ENCODE measurements around the gene LAIR1.
A peak's percentile ranks its signal among the peaks of the same experiment; 100 is the strongest.
"Not testable (repeated sequence)": the region's sequence is repeated elsewhere in the genome, so short reads cannot be mapped to it uniquely, and the experiment has no call there.

Gene LAIR1

DNA sequence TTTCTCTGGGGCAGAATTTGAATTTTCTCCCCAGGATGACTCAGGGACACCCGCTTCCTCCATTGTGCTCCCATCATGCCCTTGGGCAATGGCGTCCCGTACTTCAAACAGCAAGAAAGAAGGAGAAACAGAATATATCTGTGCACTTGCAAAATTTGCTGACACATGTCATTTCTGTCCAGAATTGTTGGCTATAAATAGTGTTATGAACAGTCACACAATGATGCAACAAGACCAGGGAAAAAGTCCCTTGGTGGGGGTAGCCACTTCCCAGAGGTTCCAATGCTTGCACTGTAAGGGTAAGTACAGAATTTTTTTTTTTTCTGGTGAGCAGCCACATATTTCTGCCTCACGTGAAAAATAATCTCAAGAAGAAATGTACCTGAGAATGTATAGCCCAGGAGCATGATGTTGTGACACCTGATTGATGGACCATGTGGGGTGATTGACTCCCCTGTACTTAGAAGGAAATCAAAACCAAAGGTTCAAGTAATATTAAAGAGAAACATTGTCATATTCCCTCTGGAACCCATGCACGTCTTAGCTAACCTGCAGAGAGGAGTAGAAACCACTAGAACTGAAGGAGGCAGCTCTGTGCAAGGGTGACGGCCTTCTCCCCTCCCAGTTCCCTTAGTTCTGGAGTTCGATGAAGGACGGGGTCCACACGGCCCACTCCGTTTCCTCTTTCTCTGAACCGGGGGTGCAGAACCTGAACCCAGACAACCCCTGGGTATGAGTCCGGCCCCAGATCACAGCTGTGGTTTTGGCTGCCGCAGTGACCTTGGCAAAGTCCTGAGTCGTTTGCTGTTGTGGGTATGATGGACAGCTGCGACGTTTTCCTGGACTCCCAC, 9.3 kb upstream of the LAIR1 start:
- Histone ChIP-seq H3K4me3 (ENCODE audit: low read length) (no peak overlapping the region), H3F3A (ENCODE audit: insufficient read depth, low read length) (peaks cover 44% of the 10 kb centered on the region), H3K27ac (ENCODE audit: low read length) (peak overlapping the region; percentile 51; the same call in 1 of the 2 replicates), H4K20me1 (ENCODE audit: insufficient read depth, low read length) (no peaks in the 10 kb centered on the region), H3K4me2 (ENCODE audit: low read depth, low read length) (no peak overlapping the region; the same call in 1 of the 2 replicates), H3K4me1 (ENCODE audit: low read length) (peaks cover 21% of the 10 kb centered on the region), H3K9ac (ENCODE audit: low read length) (no peak overlapping the region), H3K36me3 (replicated peaks; ENCODE audit: insufficient read depth, low read length) (no peaks in the 10 kb centered on the region), H3K9me3 (replicated peaks; ENCODE audit: insufficient read depth, low read length) (no peaks in the 10 kb centered on the region), H3K9me2 (replicated peaks; ENCODE audit: insufficient read depth, low read length) (no peaks in the 10 kb centered on the region), H3K27me3 (replicated peaks; ENCODE audit: insufficient read depth, low read length) (peaks cover 5% of the 10 kb centered on the region; the same call in 1 of the 2 replicates), H2AFZ (ENCODE audit: low read length) (no peak overlapping the region), H3K79me2 (ENCODE audit: low read length) (peaks cover 7% of the 10 kb centered on the region)
- peak; percentile 66 for DNase-seq
- TF ChIP-seq EZH2 (optimal IDR thresholded peaks at IDR 0.05; ENCODE audit: low read depth, low read length) (no peak), EZH2phosphoT487 (IDR thresholded peaks at IDR 0.05; ENCODE audit: low read length) (no peak)
- TF ChIP-seq, protein P1, sequence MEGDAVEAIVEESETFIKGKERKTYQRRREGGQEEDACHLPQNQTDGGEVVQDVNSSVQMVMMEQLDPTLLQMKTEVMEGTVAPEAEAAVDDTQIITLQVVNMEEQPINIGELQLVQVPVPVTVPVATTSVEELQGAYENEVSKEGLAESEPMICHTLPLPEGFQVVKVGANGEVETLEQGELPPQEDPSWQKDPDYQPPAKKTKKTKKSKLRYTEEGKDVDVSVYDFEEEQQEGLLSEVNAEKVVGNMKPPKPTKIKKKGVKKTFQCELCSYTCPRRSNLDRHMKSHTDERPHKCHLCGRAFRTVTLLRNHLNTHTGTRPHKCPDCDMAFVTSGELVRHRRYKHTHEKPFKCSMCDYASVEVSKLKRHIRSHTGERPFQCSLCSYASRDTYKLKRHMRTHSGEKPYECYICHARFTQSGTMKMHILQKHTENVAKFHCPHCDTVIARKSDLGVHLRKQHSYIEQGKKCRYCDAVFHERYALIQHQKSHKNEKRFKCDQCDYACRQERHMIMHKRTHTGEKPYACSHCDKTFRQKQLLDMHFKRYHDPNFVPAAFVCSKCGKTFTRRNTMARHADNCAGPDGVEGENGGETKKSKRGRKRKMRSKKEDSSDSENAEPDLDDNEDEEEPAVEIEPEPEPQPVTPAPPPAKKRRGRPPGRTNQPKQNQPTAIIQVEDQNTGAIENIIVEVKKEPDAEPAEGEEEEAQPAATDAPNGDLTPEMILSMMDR (IDR thresholded peaks at IDR 0.05; ENCODE audit: low read length), result no peak

DNA sequence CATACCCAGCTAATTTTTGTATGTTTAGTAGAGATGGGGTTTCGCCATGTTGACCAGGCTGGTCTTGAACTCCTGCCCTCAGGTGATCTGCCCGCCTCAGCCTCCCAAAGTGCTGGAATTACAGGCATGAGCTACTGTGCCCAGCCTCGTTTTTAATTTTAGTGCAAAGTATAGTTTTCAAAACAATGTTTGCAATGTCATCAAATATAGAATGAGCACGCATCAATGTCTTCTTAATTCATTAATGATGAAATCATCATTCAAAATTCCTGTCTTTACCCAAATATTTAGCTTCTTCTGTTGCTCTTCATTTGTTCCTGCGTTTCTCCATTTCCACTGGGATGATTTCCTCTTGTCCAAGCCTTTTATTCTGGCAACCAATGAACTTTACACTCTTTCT, 6.7 kb upstream of the LAIR1 start:
- H3K9me3 ChIP-seq (replicated peaks; ENCODE audit: insufficient read depth, low read length); H3K4me2 ChIP-seq (ENCODE audit: low read depth, low read length): not testable (repeated sequence)

GRCh38 chr19:54370434-54370796, 5.7 kb upstream of the LAIR1 start:
- H3K36me3 ChIP-seq (replicated peaks; ENCODE audit: insufficient read depth, low read length); H3K4me2 ChIP-seq (ENCODE audit: low read depth, low read length); H2AFZ ChIP-seq (ENCODE audit: low read length); H3K9me2 ChIP-seq (replicated peaks; ENCODE audit: insufficient read depth, low read length); H3K9me3 ChIP-seq (replicated peaks; ENCODE audit: insufficient read depth, low read length); H4K20me1 ChIP-seq (ENCODE audit: insufficient read depth, low read length): not testable (repeated sequence)
- Histone ChIP-seq H3K4me1 (ENCODE audit: low read length) (peaks cover 16% of the 10 kb centered on the region), H3K27me3 (replicated peaks; ENCODE audit: insufficient read depth, low read length) (peaks cover 10% of the 10 kb centered on the region; the same call in 1 of the 2 replicates), H3K79me2 (ENCODE audit: low read length) (peaks cover 36% of the 10 kb centered on the region), H3K27ac (ENCODE audit: low read length) (peak overlapping the region; percentile 46), H3K9ac (ENCODE audit: low read length) (peak overlapping the region; percentile 41; the same call in 1 of the 2 replicates), H3F3A (ENCODE audit: insufficient read depth, low read length) (peaks cover 28% of the 10 kb centered on the region; the same call in 1 of the 2 replicates), H3K4me3 (ENCODE audit: low read length) (peak overlapping the region; percentile 41; the same call in 1 of the 2 replicates)
- peak; percentile 79 for DNase-seq

More for the DNA sequence above, 6.7 kb upstream of the LAIR1 start:
- Histone ChIP-seq H3K27me3 (replicated peaks; ENCODE audit: insufficient read depth, low read length) (peaks cover 10% of the 10 kb centered on the region; the same call in 1 of the 2 replicates), H3F3A (ENCODE audit: insufficient read depth, low read length) (peaks cover 28% of the 10 kb centered on the region; the same call in 1 of the 2 replicates), H3K4me1 (ENCODE audit: low read length) (peaks cover 16% of the 10 kb centered on the region), H3K27ac (ENCODE audit: low read length) (peak overlapping the region; percentile 46; the same call in 1 of the 2 replicates), H3K79me2 (ENCODE audit: low read length) (peaks cover 26% of the 10 kb centered on the region)
- H2AFZ ChIP-seq (ENCODE audit: low read length); H3K4me3 ChIP-seq (ENCODE audit: low read length); H3K36me3 ChIP-seq (replicated peaks; ENCODE audit: insufficient read depth, low read length); H3K9me2 ChIP-seq (replicated peaks; ENCODE audit: insufficient read depth, low read length); H3K9ac ChIP-seq (ENCODE audit: low read length); DNase-seq; H4K20me1 ChIP-seq (ENCODE audit: insufficient read depth, low read length): not testable (repeated sequence)

DNA sequence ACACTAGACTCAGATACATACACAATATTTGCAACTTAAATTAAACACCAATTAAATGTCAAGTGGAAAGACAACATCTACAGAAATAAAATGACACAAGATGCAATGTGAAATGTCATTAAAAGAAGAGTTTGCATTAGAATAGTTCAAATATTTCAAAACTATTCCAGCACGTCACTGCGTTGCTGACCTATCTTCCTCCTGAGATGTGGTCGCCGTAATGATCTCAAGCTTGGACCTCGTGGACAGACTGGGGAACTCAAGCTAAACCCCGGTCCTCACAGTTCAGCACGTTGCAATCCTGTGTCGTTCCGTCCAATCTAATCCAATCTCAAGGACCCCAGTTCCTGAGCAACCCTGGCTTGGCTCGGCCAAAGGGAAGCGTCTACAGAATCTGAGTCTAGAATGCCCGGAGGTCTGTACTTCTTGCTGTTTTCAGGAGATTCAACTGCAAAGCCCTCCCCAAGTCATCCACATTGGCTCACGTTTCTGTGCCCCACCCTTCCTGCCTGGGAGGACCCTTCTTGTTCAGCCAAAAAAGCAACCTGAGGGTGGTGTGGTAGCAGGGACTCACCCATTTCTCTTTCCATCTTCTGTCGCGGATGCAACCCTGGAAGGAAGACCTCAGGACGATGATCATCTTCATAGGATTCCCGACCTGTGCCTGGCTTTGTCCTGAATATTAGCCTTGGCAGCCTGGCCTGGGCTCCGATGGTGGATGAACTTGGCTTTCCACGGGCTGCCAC, 5.1 kb upstream of the LAIR1 start:
- peak overlapping the region; percentile 54 for H3K4me3 ChIP-seq (ENCODE audit: low read length)
- peaks cover 28% of the 10 kb centered on the region; the same call in 1 of the 2 replicates for H3F3A ChIP-seq (ENCODE audit: insufficient read depth, low read length)
- H3K9ac ChIP-seq (ENCODE audit: low read length), result peak overlapping the region; percentile 42
- not testable (repeated sequence) for H3K9me2 ChIP-seq (replicated peaks; ENCODE audit: insufficient read depth, low read length); DNase-seq; H3K36me3 ChIP-seq (replicated peaks; ENCODE audit: insufficient read depth, low read length); H2AFZ ChIP-seq (ENCODE audit: low read length); H4K20me1 ChIP-seq (ENCODE audit: insufficient read depth, low read length); H3K9me3 ChIP-seq (replicated peaks; ENCODE audit: insufficient read depth, low read length)
- H3K27me3 ChIP-seq (replicated peaks; ENCODE audit: insufficient read depth, low read length), result peaks cover 10% of the 10 kb centered on the region; the same call in 1 of the 2 replicates
- peak overlapping the region; percentile 40 for H3K4me2 ChIP-seq (ENCODE audit: low read depth, low read length)
- H3K27ac ChIP-seq (ENCODE audit: low read length), result peak overlapping the region; percentile 46
- peaks cover 42% of the 10 kb centered on the region for H3K79me2 ChIP-seq (ENCODE audit: low read length)
- H3K4me1 ChIP-seq (ENCODE audit: low read length), result peaks cover 16% of the 10 kb centered on the region
